ENCODE data around the gene PDXK. TPM values are rescaled to one million over a fixed set of nuclear protein-coding genes. Genes with fewer than 3 reads are reported as not detected.
A peak's percentile ranks its signal among the peaks of the same experiment; 100 is the strongest.

PDXK gene
- total and polyA plus RNA-seq, 2 of the 13 experiments (the other 11 are each of a cell fraction or from before 2014, with no cell fraction given): 114 to 184 TPM

DNA sequence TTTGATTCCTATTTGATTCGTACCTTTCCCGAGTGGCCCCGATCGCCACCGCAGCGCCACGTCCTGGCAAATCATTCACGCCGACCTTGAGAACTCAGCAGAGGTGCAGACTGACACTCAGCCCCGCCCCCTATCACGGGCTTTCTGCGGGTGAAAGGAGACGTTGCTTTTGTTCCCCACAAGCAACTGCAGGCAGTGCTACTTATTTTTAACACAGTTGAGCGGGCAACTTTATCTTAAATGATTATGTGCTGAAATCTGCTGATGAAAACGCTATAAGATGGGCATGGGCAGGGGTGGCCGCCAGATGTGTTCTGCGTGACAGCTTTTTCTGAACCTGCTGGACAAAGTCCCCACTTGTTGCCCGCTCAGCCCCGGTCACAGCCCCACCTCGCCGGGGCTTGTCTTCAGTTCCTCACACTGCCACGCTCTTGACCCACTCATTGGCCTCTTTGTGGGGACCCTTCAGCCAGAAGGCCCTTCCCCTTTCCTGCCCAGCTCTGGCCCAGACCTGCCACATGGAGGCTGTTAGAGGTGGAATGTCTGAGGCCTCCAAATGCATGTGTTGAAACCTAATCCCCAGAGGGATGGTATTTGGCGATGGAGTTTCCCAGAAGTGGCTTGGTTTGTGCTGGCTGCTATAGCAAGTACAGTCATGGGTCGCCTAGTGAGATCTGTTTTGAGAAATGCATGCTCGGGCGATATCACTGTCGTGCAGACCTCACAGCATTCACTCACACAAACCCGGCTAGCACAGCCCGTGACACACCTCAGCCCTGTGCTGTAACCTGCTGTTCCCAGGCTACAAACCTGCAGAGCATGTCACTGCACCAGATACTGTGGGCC, 15.7 kb upstream of the PDXK start (continued):
- TF ChIP-seq TRAFD1 (CRISPR knock-in tag; IDR thresholded peaks at IDR 0.05; ENCODE audit: borderline replicate concordance) (no peak), ZNF580 (CRISPR knock-in tag; IDR thresholded peaks at IDR 0.05; ENCODE audit: borderline replicate concordance, low read depth) (peak; percentile 72; the same call in 1 of the 2 replicates), ZNF720 (CRISPR knock-in tag; IDR thresholded peaks at IDR 0.05) (no peak), PHF5A (CRISPR knock-in tag; IDR thresholded peaks at IDR 0.05; ENCODE audit: low read depth, unreplicated experiment) (no peak), ZFX (CRISPR knock-in tag; IDR thresholded peaks at IDR 0.05; ENCODE audit: low read depth) (peak; percentile 64), SMC3 (IDR thresholded peaks at IDR 0.05; ENCODE audit: low read length) (no peak), ASH2L (IDR thresholded peaks at IDR 0.05; ENCODE audit: insufficient read length, low read depth, low read length) (peak; percentile 48), RXRB (CRISPR knock-in tag; IDR thresholded peaks at IDR 0.05; ENCODE audit: borderline replicate concordance) (0 out of 2 replicates have a peak, but pooled peaks have one; percentile 25), NFAT5 (CRISPR knock-in tag; IDR thresholded peaks at IDR 0.05) (no peak), CBX1 (IDR thresholded peaks at IDR 0.05; ENCODE audit: low read depth) (no peak), KMT2A (CRISPR knock-in tag; IDR thresholded peaks at IDR 0.05) (peak; percentile 53), ATF7 (IDR thresholded peaks at IDR 0.05) (no peak), ATF7 (CRISPR knock-in tag; IDR thresholded peaks at IDR 0.05) (no peak), HHEX (CRISPR knock-in tag; IDR thresholded peaks at IDR 0.05) (no peak), ZNF441 (CRISPR knock-in tag; IDR thresholded peaks at IDR 0.05; ENCODE audit: borderline replicate concordance) (no peak), STAT5B (CRISPR knock-in tag; IDR thresholded peaks at IDR 0.05) (no peak), ZNF124 (CRISPR knock-in tag; IDR thresholded peaks at IDR 0.05) (no peak), IRF2 (CRISPR knock-in tag; IDR thresholded peaks at IDR 0.05) (0 out of 2 replicates have a peak, but pooled peaks have one; percentile 20), SP5 (CRISPR knock-in tag; IDR thresholded peaks at IDR 0.05; ENCODE audit: borderline replicate concordance, low read depth) (peak; percentile 80; the same call in 1 of the 2 replicates), KAT7 (CRISPR knock-in tag; IDR thresholded peaks at IDR 0.05; ENCODE audit: borderline replicate concordance) (no peak), CHCHD3 (CRISPR knock-in tag; IDR thresholded peaks at IDR 0.05) (no peak), ZNF761 (CRISPR knock-in tag; conservative IDR thresholded peaks at IDR 0.05) (no peak)
- TF ChIP-seq, protein P1, sequence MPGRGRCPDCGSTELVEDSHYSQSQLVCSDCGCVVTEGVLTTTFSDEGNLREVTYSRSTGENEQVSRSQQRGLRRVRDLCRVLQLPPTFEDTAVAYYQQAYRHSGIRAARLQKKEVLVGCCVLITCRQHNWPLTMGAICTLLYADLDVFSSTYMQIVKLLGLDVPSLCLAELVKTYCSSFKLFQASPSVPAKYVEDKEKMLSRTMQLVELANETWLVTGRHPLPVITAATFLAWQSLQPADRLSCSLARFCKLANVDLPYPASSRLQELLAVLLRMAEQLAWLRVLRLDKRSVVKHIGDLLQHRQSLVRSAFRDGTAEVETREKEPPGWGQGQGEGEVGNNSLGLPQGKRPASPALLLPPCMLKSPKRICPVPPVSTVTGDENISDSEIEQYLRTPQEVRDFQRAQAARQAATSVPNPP (CRISPR knock-in tag; IDR thresholded peaks at IDR 0.05): no peak

Data from HepG2 (cell line).